NB4 (cell line): ENCODE measurements around the gene MXD4.

Source experiments
- CTCF ChIP-seq: IDR thresholded peaks from one replicate; pipeline ENCODE4 v1.5.1; 2012; ENCODE audit warnings: low read depth, low read length
- MYC ChIP-seq: IDR thresholded peaks from 2 replicates; pipeline ENCODE4 v1.6.1; 2011; ENCODE audit warnings: low read depth, low read length
- POLR2A ChIP-seq: IDR thresholded peaks from 2 replicates; pipeline ENCODE4 v1.6.1; 2011; ENCODE audit warnings: mild to moderate bottlenecking; ENCODE audit not compliant: insufficient read length; ENCODE audit errors: extremely low read depth
- TF ChIP-seq, protein P1 (sequence below): IDR thresholded peaks from 2 replicates; pipeline ENCODE4 v1.6.1; 2011; ENCODE audit warnings: low read depth, low read length

DNA sequence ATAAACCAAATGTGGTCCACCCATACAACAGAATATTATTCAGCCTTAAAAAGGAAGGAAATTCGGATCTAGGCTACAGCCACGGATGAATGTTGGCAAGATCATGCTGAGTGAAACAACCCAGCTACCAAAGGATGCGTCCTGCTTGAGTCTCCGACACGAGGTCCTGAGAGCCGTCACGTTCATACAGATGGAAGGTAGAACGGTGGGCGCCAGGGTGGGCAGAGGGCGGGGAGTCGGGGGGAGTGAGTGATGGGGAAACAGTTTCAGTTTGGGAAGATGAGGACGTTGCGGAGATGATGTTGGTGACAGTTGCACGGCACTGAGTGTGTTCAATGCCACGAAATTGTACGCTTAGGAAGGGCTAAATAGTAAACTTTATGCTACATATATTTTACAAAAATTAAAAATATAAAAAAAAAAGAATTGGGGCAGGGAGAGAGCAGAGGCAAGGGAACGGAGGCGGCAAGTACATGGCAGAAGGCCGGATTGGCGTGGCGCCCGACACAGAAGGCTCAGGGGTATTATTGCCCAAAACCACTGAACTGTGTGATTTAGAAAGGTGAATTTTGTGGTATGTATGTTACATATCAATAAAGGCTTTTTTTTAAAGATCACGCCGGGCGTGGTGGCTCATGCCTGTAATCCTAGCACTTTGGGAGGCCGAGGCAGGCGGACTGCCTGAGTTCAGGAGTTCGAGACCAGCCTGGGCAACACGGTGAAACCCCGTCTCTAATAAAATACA, 14.8 kb upstream of the MXD4 start:
- TF ChIP-seq CTCF (no peak), POLR2A (no peak), MYC (no peak)
- TF ChIP-seq, protein P1, sequence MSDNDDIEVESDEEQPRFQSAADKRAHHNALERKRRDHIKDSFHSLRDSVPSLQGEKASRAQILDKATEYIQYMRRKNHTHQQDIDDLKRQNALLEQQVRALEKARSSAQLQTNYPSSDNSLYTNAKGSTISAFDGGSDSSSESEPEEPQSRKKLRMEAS = no peak
